DND-41 (cell line): Measurements from ENCODE around the gene CELSR1.
"Not testable (repeated sequence)": the region's sequence is repeated elsewhere in the genome, so short reads cannot be mapped to it uniquely, and the experiment has no call there.

Experiments used
- ATAC-seq: fragments of 200-7000 bp; cut with Tn5 transposase; 3 replicates; pipeline ENCODE4 v1.9.1; 2021; ENCODE audit warnings: low read depth; ENCODE audit not compliant: insufficient read depth
- DNase-seq: peaks from one replicate; pipeline ENCODE4 v3.0.0-alpha.2; 2020
- H2AFZ ChIP-seq: 2 replicates; pipeline ENCODE4 v1.6.0; 2012; ENCODE audit warnings: low read depth, low read length
- H3K27ac ChIP-seq: 2 replicates; pipeline ENCODE4 v1.5.1; 2012; ENCODE audit warnings: low read length, inconsistent platforms
- H3K27me3 ChIP-seq: fragments of 200-600 bp; sonication (generic); 2 replicates; pipeline ENCODE4 v1.6.0; 2012; ENCODE audit warnings: low read length, mild to moderate bottlenecking, inconsistent platforms; ENCODE audit not compliant: insufficient read depth, poor library complexity
- H3K36me3 ChIP-seq: 2 replicates; pipeline ENCODE4 v1.5.1; 2012; ENCODE audit warnings: low read length, inconsistent platforms; ENCODE audit not compliant: insufficient read depth
- H3K4me1 ChIP-seq: 2 replicates; pipeline ENCODE4 v1.5.1; 2012; ENCODE audit warnings: mild to moderate bottlenecking, low read length; ENCODE audit not compliant: insufficient read depth
- H3K4me2 ChIP-seq: 2 replicates; pipeline ENCODE4 v1.6.0; 2012; ENCODE audit warnings: mild to moderate bottlenecking, moderate library complexity, low read length, inconsistent platforms; ENCODE audit not compliant: insufficient read depth
- H3K4me3 ChIP-seq, 2 experiments: fragments of 200-600 bp in 1 of 2; shearing (Covaris generic) in 1 of 2; 2 replicates each; pipeline ENCODE4 v1.5.1; 2012 to 2016; ENCODE audit warnings: inconsistent platforms in 2 of 2, low read length in 2 of 2, mild to moderate bottlenecking in 2 of 2, low read depth in 1 of 2, moderate library complexity in 1 of 2
- H3K79me2 ChIP-seq: 2 replicates; pipeline ENCODE4 v1.6.0; 2012; ENCODE audit warnings: low read length, inconsistent platforms; ENCODE audit not compliant: insufficient read depth
- H3K9ac ChIP-seq: 2 replicates; pipeline ENCODE4 v1.6.0; 2012; ENCODE audit warnings: low read depth, mild to moderate bottlenecking, inconsistent platforms, low read length, moderate library complexity
- H3K9me3 ChIP-seq: 2 replicates; pipeline ENCODE4 v1.5.1; 2012; ENCODE audit warnings: low read length, moderate library complexity, mild to moderate bottlenecking, inconsistent platforms; ENCODE audit not compliant: insufficient read depth, severe bottlenecking
- H4K20me1 ChIP-seq: 2 replicates; pipeline ENCODE4 v1.6.0; 2012; ENCODE audit warnings: low read length; ENCODE audit not compliant: insufficient read depth
- EZH2 ChIP-seq: IDR thresholded peaks from 3 replicates; pipeline ENCODE4 v1.6.1; 2012; ENCODE audit warnings: borderline replicate concordance, low read depth, mild to moderate bottlenecking, moderate library complexity, low read length, inconsistent platforms; ENCODE audit not compliant: severe bottlenecking
- TF ChIP-seq, protein P1 (sequence below): IDR thresholded peaks from 2 replicates; pipeline ENCODE4 v1.5.1; 2012; ENCODE audit warnings: borderline replicate concordance, low read length, moderate library complexity, mild to moderate bottlenecking; ENCODE audit not compliant: poor library complexity, severe bottlenecking; ENCODE audit errors: extremely low read depth

Gene CELSR1

DNA sequence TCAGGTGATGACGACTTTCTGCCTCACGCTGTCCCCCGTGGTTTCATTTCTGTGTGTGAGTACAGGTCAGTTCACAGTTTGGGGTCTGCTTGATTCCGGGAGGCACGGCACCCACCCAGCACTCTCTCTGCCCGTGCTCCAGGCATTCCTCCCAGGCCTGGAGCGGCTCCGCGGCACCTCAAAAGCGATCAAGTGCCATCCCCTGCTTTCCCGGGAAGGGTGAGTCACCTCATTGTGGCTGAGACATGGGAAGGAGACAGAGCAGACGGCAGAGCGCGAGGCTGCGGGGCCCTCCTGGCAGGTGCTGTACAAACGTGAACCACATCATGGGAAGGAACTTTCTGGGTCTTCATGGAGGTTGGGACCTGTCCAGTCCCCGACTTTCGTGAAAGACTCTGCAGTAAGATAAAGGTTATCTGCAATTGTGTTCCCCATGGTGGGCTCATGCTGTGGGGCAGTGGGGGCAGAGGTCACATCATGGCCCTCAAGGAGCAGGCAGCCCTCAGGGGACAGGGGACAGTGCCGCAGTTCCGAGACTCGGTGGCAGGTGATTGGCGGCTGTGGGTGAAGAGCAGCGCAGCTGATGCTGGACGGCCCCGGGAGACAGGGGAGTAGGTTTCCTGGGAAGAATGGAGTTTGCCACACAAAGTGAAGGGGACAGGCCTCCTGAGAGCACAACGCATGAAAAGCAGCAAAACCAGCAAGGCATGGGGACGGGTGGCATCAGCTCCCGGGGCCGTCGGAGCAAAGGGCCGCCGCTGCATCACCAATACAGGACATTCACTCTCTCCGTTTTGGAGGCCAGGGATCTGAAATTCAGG is 65.3 kb downstream of the CELSR1 start:
- H3K9me3 ChIP-seq = no peaks in the 10 kb centered on the region
- DNase-seq (no peak), ATAC-seq (no peak)
- no peaks in the 10 kb centered on the region for H3K79me2 ChIP-seq
- no peak overlapping the region for H3K4me2 ChIP-seq
- H3K27ac ChIP-seq = no peak overlapping the region
- H3K36me3 ChIP-seq = no peaks in the 10 kb centered on the region
- no peak overlapping the region for H3K9ac ChIP-seq
- 0 out of 2 replicates have a peak, but pooled peaks cover 3% of the 10 kb centered on the region for H4K20me1 ChIP-seq
- TF ChIP-seq, protein P1, sequence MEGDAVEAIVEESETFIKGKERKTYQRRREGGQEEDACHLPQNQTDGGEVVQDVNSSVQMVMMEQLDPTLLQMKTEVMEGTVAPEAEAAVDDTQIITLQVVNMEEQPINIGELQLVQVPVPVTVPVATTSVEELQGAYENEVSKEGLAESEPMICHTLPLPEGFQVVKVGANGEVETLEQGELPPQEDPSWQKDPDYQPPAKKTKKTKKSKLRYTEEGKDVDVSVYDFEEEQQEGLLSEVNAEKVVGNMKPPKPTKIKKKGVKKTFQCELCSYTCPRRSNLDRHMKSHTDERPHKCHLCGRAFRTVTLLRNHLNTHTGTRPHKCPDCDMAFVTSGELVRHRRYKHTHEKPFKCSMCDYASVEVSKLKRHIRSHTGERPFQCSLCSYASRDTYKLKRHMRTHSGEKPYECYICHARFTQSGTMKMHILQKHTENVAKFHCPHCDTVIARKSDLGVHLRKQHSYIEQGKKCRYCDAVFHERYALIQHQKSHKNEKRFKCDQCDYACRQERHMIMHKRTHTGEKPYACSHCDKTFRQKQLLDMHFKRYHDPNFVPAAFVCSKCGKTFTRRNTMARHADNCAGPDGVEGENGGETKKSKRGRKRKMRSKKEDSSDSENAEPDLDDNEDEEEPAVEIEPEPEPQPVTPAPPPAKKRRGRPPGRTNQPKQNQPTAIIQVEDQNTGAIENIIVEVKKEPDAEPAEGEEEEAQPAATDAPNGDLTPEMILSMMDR = no peak
- TF ChIP-seq EZH2 = no peak
- H3K4me3 ChIP-seq = no peak overlapping the region
- H2AFZ ChIP-seq = no peak overlapping the region
- peaks cover 4% of the 10 kb centered on the region for H3K27me3 ChIP-seq
- H3K4me1 ChIP-seq = peaks cover 6% of the 10 kb centered on the region

DNA sequence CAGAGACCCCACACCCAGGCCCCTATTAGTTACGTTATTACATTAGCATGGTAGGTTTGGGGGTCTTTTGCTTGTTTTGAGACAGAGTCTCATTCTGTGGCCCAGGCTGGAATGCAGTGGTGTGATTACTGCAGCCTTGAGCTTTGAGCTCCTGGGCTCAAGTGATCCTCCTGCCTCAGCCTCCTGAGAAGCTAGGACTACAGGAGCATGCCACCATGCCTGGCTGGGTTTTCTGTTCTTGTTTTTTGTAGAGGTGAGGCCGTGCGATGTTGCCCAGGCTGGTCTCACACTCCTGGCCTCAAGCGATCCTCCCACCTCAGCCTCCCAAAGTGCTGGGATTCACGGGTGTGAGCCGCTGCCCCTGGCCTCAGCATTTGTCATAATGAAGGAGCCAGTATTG is 66.1 kb downstream of the CELSR1 start:
- H2AFZ ChIP-seq, H3K4me3 ChIP-seq, H4K20me1 ChIP-seq, H3K27ac ChIP-seq, H3K4me1 ChIP-seq, DNase-seq, H3K79me2 ChIP-seq, H3K36me3 ChIP-seq, ATAC-seq, H3K9ac ChIP-seq, H3K9me3 ChIP-seq, H3K27me3 ChIP-seq, H3K4me2 ChIP-seq: not testable (repeated sequence)

DNA sequence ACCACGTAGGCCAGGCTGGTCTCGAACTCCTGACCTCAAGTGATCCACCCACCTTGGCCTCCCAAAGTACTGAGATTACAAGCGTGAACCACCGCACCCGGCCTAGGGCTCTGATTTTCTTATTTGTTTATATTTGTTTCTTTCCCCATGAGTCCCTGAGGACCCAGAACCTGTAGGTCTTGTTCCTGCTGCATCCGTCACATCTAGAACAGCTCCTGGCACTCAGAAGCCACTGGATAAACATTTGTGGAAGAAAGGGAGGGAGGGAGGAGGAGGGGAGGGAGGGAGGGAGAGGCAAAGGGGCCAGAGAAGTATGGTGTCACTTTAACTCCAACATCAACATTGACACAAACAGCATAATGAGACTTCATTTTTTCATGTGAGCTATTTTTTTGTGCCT is 67.7 kb downstream of the CELSR1 start:
- no peak for DNase-seq
- no peaks in the 10 kb centered on the region for H3K4me1 ChIP-seq

DNA sequence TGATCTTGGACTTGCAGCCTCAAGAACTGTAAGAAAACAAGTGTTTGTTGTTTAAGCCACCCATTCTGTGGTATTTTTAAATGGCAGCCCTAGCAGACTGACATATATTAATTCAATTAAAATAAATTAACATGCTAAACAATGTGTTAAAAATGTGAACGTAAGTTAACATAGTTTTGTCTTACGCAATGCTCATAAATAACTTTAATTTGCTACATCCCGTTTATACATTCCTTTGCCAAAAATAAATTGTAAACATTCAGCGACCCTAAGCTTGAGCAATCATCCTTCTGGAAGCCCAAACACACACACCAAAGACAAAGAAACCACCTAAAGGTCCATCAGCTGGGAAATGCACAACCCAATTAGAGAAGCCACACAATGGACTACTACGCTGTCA is 70.4 kb downstream of the CELSR1 start:
- Histone ChIP-seq H3K27me3 (peaks cover 3% of the 10 kb centered on the region), H3K4me1 (no peaks in the 10 kb centered on the region)

More for the DNA sequence above, 67.7 kb downstream of the CELSR1 start:
- Histone ChIP-seq H4K20me1 (0 out of 2 replicates have a peak, but pooled peaks cover 3% of the 10 kb centered on the region), H3K4me2 (no peak overlapping the region), H3K79me2 (no peaks in the 10 kb centered on the region), H3K36me3 (no peaks in the 10 kb centered on the region), H3K27ac (no peak overlapping the region), H3K9me3 (no peaks in the 10 kb centered on the region), H2AFZ (no peak overlapping the region), H3K27me3 (no peaks in the 10 kb centered on the region), H3K9ac (no peak overlapping the region), H3K4me3 (no peak overlapping the region)
- TF ChIP-seq EZH2 = no peak
- TF ChIP-seq, protein P1 = no peak
- ATAC-seq = no peak

More for the DNA sequence above, 70.4 kb downstream of the CELSR1 start:
- TF ChIP-seq EZH2 = no peak
- TF ChIP-seq, protein P1 = no peak
- DNase-seq = no peak
- H3K36me3 ChIP-seq = no peaks in the 10 kb centered on the region
- no peak for ATAC-seq
- 0 out of 2 replicates have a peak, but pooled peaks cover under 1% of the 10 kb centered on the region for H4K20me1 ChIP-seq
- H3K9ac ChIP-seq = no peak overlapping the region
- H3K4me2 ChIP-seq = no peak overlapping the region
- no peaks in the 10 kb centered on the region for H3K79me2 ChIP-seq
- H3K4me3 ChIP-seq = no peak overlapping the region
- no peak overlapping the region for H3K27ac ChIP-seq
- no peaks in the 10 kb centered on the region for H3K9me3 ChIP-seq
- H2AFZ ChIP-seq = no peak overlapping the region
